Erythroblast (primary cell): ENCODE measurements around the gene CMA1.

ENCODE experiments used
- DNase-seq, 2 experiments: peaks; one replicate each; lab custom pipeline; 2025; lab: John Stamatoyannopoulos, UW
- GATA1 ChIP-seq: IDR thresholded peaks from 2 replicates; pipeline ENCODE4 v1.6.1; 2011; ENCODE audit warnings: low read depth, mild to moderate bottlenecking, control low read depth, low read length, moderate library complexity
- POLR2A ChIP-seq: IDR thresholded peaks from 2 replicates; pipeline ENCODE4 v1.6.1; 2011; ENCODE audit warnings: mild to moderate bottlenecking, low read length

Gene CMA1

DNA sequence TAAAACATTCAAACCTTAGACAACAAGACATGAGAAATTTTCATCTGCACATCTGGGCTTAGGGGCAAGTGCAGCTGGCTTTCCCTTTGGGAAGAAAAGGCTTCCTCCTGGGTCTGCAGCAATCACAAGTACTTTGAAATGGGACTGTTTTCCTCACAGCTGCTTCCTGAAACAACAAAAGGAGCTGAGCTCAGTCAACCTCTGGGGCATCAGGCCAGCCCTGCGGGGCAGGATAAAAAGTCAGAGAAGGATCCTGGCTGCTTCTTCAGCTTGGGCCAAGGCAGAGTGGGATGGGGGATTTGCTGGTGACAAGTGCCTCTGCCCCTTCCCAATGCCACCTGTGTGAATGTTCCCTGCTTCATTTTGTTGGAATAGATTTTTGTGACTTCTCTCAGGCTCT is 49.3 kb downstream of the CMA1 start:
- DNase-seq, result no peak
- no peak for TF ChIP-seq GATA1
- no peak for TF ChIP-seq POLR2A

DNA sequence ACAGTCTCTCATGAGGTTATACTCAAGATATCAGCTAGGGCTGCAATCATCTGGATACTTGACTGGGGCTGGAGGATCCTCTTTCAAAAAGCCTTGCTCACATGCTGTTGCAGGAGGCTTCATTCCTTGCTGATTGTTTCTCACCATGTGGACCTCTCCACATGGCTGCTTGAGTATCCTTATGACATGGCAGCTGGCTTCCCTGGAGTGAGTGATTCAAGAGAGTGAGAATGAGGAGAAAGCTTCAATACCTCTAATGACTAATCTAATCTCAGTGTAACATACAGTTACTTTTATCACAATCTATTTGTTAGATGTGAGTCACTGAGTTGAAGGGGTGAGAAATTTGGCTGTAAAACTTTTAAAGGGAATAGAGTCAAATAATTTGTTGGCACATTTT is 51.1 kb downstream of the CMA1 start:
- TF ChIP-seq POLR2A (no peak), GATA1 (no peak)
- DNase-seq, result no peak
